Cerebellar nuclear complex (tissue), 1 donor: ENCODE data around the gene HOXA6.

ENCODE experiments used
- DNase-seq, 2 experiments: peaks; one replicate each; lab custom pipeline; 2025; lab: John Stamatoyannopoulos, UW

The HOXA6 gene

DNA sequence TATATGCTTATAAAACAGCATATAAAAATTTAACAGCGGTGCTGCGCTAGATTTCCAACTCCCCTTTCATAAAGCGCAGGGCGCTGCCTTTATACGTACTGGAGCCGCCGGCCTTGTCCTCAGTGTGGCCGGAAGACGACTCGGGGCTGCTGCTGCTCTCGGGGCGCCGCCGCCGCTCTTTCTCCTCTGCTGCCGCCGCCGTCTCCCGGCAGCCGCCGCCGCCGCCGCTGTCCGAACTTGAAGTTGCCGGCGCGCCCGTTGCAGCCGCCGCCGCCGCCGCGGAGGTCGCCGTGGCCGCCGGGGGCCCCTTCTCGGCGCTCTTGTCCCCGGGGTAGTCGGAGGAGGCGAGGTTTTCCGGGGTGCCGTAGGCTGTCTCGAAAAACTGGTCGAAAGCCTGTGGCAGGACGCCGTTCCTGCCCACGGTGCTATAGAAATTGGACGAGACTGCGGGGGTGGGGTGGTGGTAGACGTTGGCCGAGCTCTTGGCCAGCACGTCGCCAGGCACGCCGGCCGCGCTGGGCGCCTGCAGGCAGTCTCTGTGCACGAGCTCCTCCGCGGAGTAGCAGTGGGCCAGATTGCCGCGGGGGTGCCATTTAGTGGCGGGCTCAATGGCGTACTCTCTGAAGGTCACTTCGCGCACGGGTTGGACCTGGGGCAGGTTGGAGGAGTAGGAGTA, 36.9 kb upstream of the HOXA6 start:
- DNase-seq = no peak

GRCh38 chr7:27183682-27184336, 36.2 kb upstream of the HOXA6 start:
- DNase-seq = no peak

- no peak for DNase-seq
Observed at GRCh38 chr7:27182861-27183681, 35.5 kb upstream of the HOXA6 start.

DNA sequence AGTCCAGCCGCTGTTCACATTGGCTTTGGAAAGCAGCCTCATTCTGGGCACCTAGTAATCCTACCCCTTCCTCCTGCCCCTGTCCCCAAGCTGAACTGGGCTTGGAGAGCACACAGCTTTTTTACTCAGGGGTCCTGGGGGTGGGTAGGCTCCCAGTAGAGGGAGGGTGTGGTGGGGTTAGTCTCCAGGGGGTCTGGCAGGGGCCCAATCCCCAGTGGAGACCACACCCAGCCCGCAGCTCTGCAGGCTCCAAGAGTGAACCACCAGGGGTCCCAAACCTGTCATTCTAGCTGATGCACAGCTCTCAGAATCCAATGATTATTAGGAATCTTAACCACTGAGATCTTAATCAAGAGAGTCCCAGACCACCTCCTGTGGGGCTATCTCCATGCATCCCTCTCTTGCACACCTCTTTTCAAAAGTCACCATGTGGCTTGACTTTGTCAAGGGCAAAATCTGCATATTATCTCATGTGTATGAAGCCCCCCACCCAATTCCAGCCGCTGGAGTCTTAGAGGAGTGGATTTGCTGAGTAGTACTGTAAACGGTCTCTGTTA, 34.8 kb upstream of the HOXA6 start:
- DNase-seq = no peak

DNA sequence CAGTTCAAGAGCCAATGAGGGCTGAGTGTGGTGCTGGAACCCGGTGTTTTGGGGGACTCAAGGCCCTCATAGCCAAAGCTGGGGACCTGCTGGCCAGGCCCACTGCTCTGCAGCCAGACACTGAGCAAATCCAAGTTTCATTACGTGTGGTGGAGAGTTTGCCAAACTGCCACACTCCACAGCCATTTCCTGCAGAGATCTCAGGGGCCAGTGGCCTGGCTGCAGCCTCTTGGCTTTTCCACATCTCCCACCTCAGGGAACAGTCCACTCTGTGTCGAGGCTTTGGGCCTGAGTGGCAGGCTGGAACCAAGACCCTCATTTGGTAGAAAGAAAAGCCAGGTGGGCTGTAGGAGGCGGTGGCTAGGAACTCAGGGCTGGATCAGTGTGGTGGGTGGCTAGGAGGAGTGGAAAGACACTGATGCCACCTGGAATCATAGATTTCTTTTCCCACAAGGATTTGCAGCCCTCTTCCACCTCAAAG, 34.3 kb upstream of the HOXA6 start:
- DNase-seq = no peak

GRCh38 chr7:27180431-27181420, 33.2 kb upstream of the HOXA6 start:
- DNase-seq = no peak

GRCh38 chr7:27179503-27180430, 32.2 kb upstream of the HOXA6 start:
- no peak for DNase-seq

- DNase-seq = no peak
Observed at GRCh38 chr7:27179030-27179429, 31.5 kb upstream of the HOXA6 start.

DNA sequence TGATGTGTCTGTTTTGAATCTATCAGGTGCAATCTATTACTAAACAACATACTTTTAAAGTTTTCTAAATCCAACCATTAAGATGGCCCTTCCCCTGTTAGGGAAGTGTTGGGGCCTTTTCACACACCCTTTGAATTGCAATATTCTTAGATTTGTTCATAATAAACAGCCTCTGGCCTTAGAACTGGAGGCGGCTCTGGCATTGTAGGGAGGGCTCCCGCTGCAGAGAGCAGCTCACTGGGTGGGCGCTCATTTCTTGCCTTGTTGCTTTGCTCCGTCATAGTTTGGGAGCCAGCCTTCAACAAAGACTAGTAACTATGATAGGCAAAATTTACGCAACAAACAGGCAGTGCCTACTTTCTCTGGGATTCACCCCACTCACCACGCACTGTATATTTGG, 30.8 kb upstream of the HOXA6 start:
- no peak for DNase-seq

DNA sequence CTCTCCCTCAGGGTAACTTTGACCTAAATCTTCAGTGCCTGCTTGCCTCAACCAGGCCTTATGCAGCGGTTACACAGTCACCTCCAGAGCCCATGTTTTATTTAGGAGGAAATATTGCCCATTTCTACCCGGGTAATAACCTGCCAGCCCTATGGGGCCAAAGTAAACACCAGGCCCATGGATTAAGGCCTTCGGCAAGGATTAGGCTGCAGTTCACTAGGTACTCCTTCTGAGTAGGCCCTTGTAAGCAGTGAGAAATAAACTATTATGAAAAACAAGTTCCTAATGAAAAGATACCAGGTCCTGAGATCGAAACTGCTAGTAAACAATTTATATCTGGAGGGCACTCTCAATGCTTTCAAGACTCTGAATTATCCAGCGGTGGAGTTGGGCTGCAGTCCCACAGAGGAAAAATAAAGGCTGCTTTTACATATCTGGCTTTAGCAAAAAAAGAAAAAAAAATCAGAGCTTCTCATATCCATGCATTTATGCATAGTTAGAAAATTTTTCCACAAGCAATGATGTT, 30.3 kb upstream of the HOXA6 start:
- no peak for DNase-seq

GRCh38 chr7:27176962-27177794, 29.6 kb upstream of the HOXA6 start:
- no peak for DNase-seq

GRCh38 chr7:27176524-27176845, 28.9 kb upstream of the HOXA6 start:
- no peak for DNase-seq

DNA sequence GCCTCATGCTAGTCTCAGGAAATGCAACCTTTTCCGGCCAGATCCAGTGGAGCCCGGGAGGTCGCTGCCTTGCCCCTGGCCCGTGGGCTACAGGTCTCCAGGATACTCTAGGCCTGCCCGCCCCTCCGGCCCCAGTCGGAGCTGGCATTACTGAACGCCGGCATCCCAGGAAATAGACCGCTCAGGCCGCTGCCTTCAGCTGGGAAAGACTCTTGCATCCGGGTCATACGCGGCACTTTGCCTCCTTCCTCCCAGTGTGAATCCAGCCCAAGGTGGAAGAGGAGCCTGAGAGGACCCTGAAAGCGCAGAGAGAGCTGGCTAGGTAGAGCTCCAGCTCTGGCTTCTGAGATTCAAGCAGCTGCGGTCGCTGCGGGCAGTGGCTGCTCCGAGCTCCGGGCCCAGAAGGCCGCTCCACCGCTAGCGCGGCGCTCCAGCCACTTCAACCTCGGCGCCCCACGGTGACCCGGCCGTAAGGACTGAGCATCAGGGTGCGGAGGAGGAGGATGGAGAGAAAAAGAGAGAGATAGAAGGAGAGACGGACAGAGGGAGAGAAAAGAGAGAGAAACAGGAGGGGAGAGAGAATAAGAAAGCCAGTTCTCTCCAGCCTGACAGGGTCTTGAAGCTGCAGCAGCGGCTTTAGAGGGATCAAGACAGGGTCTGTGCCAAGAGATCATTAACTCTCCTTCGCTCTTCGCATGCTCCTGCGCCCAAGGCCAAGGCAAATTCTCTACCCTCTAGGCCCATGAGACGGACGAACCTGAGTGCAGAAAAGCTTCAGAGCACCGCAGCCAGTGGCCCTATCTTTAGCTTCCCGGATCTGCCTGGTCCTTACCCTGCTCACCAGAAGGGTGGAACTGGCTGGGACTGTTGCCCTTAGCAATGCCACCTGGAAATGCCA, 28.3 kb upstream of the HOXA6 start:
- no peak for DNase-seq

DNA sequence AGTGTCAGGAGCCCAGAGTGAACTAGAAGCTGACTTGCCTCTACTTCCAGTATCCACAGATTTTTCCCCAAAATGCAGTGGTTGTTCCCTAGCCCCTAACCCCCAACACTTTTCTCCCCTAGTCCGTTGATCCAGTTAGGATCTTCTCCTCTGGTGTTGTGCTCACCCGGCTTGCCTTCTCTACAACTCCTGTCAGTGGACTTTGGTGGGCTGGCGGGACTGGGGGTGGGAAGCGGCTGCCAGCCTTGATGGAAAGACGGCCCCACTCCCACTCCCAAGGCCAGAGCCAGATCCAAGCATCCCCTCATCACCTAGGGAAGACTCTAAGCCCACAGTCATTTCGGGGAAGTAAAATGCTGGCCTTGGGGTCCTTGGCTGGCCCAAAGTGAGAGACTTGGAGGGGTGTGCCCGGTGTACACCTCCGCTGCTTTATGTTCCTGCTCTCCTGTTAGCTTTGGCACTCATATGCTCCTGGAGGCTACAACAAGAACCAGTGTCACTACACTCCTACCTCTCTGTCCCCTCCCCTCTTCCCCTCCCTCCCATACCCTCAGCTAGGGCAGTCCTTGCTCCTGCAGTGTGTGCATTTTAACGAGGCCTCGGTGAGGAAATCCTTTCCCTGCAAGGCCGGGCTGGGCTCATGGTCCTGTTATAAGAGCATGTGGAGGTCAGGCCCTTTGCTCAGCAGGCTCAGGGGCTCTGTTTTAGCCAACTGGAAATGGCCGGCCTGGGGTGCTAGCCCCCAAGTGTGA, 27.5 kb upstream of the HOXA6 start:
- DNase-seq = no peak

DNA sequence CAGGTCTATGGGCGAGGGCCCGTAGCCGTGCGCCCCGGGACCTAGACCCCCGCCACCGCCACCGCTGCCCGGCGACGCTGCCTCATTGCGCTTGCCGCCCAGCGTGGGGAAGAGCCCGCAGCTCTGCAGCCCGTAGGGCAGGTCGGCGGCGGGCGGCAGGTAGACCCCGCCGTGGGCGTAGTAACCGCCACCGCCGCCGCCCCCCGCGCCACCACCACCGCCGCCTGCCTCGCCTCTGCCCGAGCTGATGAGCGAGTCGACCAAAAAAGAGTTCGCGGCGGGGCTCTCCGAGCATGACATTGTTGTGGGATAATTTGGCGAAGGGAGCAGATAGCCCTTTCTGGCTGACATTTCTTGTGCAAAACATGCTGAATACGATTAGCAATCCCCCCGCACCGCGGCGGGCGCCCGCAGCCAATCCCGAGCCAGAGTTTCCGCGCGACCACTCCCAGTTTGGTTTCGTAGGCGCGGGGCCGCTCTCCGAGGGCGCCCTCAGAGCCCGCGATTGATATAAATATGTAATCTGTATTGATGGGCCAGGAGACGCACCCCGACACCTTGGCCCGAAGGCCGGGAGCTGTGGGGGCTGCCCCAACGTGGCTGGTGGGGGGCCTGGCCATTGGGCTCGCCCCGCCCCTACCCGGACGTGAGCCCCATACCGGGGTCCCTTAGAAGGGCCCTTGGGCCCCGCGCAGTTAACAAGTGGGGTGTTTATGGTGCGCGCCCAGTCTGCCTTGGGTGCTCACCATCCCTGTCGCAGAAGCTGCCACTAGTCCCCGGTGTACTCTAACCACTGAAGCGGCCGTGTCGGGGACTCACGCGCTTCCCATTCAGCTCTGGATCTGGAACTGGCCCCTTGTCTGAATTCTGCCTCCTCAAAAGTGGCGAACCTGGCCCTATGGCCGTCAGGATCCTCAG, 26.6 kb upstream of the HOXA6 start, which contains the start of gene HOXA10:
HOXA10 (minus strand) TSS at position 365 of the 918 bp plus-strand sequence; CDS start at position 351, 14 bp downstream.
- DNase-seq = no peak

DNA sequence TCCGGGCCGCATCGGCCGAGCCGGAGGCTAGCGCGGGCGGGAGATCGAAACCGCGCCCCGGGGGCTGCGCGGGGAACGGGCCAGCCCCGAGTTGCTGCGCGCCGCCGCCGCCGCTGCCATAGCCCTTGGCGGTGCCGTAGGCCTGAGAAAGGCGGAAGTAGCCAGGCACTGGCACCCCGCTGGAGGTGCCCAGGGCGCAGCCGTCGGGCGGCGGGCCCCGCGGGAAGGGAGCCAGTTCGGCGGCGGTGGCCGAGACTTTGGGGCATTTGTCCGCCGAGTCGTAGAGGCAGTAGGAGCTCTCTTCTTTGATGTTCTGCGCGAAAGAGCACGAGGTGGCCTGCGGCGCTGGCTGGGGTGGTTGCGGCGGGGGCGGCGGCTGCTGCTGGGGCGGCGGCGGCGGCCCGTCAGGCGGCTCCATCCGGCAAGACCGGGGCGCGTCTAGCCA, 26.0 kb upstream of the HOXA6 start:
- no peak for DNase-seq
